ENCODE data around the gene BRD8.

The BRD8 gene

DNA sequence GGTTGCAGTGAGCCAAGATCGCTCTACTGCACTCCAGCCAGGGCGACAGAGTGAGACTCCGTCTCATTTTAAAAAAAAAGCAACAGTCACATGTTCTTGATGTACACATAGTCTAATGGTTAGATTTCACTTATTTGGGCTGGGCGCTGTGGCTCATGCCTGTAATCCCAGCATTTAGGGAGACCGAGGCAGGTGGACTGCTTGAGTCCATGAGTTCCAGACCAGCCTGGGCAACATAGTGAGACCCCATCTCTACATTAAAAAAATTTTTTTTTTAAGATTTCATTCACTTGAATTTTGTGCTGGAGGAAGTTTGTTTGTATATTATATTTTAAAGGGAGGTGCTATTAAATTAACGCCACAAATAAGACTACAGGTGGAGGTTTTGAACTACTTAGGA is 72.7 kb downstream of the BRD8 start:
- TF ChIP-seq, protein P1, sequence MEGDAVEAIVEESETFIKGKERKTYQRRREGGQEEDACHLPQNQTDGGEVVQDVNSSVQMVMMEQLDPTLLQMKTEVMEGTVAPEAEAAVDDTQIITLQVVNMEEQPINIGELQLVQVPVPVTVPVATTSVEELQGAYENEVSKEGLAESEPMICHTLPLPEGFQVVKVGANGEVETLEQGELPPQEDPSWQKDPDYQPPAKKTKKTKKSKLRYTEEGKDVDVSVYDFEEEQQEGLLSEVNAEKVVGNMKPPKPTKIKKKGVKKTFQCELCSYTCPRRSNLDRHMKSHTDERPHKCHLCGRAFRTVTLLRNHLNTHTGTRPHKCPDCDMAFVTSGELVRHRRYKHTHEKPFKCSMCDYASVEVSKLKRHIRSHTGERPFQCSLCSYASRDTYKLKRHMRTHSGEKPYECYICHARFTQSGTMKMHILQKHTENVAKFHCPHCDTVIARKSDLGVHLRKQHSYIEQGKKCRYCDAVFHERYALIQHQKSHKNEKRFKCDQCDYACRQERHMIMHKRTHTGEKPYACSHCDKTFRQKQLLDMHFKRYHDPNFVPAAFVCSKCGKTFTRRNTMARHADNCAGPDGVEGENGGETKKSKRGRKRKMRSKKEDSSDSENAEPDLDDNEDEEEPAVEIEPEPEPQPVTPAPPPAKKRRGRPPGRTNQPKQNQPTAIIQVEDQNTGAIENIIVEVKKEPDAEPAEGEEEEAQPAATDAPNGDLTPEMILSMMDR (IDR thresholded peaks at IDR 0.05; ENCODE audit: unreplicated experiment in 3 of 3) = no peak
- Mint-ChIP-seq H3K9me3 (no peaks in the 10 kb centered on the region), H3K4me1 (peaks cover 15% of the 10 kb centered on the region), H3K36me3 (ENCODE audit: low read depth) (no peaks in the 10 kb centered on the region), H3K4me3 (no peak overlapping the region), H3K27ac (no peak overlapping the region), H3K27me3 (ENCODE audit: low read depth) (peaks cover 19% of the 10 kb centered on the region)

DNA sequence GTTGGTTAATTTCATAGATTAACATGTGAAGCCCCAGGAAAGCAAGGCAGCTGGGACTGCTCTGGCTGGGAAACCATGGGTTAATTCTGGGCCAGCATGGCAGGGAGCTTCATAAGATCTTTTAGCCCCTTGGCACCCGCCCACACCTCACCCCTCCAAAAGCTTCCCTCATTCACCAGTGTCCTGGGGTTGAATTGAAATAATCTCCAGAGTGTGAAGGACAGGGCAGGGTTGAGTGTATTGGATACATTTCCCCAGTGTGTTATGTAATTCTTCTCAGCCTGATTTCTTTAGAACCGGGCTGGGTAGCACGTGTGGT is 75.2 kb downstream of the BRD8 start:
- Mint-ChIP-seq H3K9me3 (peaks cover 2% of the 10 kb centered on the region), H3K27ac (no peak overlapping the region), H3K4me3 (no peak overlapping the region)

DNA sequence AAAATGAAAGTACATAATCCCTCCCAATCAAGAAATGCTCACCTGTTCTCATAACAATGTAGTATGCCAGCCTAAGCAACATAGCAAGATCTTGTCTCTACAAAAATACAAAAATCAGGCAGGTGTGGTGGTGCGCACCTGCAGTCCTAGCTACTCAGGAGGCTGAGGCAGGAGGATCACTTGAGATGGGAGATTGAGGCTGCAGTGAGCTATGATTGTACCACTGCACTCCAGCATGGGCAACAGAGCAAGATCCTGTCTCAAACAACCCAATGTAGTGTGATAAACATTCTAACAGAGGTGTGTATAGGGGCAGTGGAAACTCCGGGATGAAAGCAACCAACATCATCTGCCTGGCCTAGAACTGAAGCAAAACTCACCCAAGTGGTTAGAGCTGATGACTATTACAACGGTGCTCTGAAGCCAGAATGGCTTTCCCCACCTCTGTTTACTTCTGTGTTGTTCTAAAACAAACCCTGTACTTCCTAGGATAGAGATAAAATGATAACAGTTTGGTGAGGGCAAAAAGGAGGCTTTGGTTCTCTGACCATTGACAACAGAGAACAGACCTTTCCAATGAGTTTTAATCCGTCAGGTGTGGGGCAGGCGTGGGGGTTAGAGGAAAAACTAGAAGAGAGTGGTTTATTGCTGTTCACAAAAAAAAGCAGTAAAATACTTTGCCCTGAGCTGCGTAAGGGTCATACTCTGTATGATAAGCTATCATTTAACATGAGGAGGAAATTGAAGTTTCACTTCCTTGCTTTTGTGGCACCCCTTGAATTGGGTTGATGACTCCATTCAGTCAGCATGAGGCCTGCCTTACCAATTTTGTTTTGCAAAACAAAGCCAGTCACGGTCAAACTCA is 75.7 kb downstream of the BRD8 start:
- Mint-ChIP-seq H3K36me3 (ENCODE audit: low read depth) (no peaks in the 10 kb centered on the region), H3K27me3 (ENCODE audit: low read depth) (peaks cover 16% of the 10 kb centered on the region)

More for the DNA sequence above, 75.2 kb downstream of the BRD8 start:
- TF ChIP-seq, protein P1 (IDR thresholded peaks at IDR 0.05; ENCODE audit: unreplicated experiment in 3 of 3) = no peak
- peaks cover 6% of the 10 kb centered on the region for H3K4me1 Mint-ChIP-seq
- no peaks in the 10 kb centered on the region for H3K36me3 Mint-ChIP-seq (ENCODE audit: low read depth)
- peaks cover 16% of the 10 kb centered on the region for H3K27me3 Mint-ChIP-seq (ENCODE audit: low read depth)

DNA sequence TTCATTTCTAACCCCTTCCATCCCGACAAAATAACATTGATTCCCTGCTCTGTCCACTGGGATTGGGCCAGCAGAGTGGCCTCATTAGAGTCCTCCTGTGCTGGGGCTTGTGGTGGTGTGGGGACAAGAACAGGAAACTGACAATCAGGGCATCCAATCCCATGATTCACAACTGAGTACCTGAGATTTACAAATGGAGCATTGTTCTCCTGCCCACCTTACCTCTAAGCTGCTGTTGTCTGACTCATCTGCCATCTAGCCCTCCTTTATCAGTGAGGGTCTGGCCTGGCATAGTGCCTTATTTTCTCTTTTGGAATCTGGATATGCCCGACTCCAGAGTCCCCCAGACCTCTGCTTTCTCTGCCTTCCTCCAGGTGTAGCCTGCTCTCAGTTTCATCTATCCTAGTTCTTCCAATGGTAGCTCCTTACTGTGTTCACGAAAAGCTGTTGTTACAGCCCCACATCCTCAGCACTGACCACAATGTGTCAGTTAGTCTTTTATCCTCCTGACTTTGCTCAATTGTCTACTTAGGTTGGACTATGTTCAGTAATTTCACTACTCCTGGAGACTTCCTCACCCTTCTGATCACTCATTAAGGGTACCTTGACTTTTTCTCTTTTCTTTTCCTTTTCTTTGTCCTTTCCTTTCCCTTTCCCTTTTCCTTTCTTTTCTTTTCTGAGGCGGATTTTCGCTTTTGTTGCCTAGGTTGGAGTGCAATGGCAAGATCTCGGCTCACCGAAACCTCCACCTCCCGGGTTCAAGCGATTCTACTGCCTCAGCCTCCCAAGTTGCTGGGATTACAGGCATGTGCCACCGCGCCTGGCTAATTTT is 81.2 kb downstream of the BRD8 start:
- peaks cover 2% of the 10 kb centered on the region for H3K9me3 Mint-ChIP-seq
- H3K27ac Mint-ChIP-seq = no peak overlapping the region
- no peak overlapping the region for H3K4me3 Mint-ChIP-seq
- H3K27me3 Mint-ChIP-seq (ENCODE audit: low read depth) = peaks cover 11% of the 10 kb centered on the region
- TF ChIP-seq, protein P1 (IDR thresholded peaks at IDR 0.05; ENCODE audit: unreplicated experiment in 3 of 3) = no peak
- peaks cover 19% of the 10 kb centered on the region for H3K4me1 Mint-ChIP-seq
- H3K36me3 Mint-ChIP-seq (ENCODE audit: low read depth) = no peaks in the 10 kb centered on the region

More for the DNA sequence above, 75.7 kb downstream of the BRD8 start:
- Mint-ChIP-seq H3K4me1 (peaks cover 4% of the 10 kb centered on the region), H3K4me3 (no peak overlapping the region), H3K9me3 (peaks cover 2% of the 10 kb centered on the region), H3K27ac (no peak overlapping the region)
- TF ChIP-seq, protein P1 (IDR thresholded peaks at IDR 0.05; ENCODE audit: unreplicated experiment in 3 of 3) = no peak

DNA sequence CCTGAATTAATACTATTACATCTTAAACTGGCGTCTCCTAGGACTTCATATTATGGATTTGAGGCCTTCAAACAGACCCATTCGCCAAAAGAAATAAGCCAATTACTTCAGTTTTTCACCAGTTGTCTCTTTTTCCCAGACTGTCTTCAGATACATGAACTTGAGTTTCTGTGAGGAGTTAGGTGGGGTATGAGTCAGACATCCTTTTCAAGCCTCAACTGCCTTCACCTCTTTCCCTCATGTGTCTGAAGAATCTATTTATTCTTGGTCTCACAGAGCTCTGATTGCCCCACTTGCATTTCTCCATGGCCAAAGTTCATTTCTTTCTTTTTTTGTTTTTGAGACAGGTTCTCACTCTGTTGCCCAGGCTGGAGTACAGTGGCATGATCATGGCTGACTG is 82.1 kb downstream of the BRD8 start:
- TF ChIP-seq, protein P1 (IDR thresholded peaks at IDR 0.05; ENCODE audit: unreplicated experiment in 3 of 3) = no peak
- Mint-ChIP-seq H3K27me3 (ENCODE audit: low read depth) (peaks cover 6% of the 10 kb centered on the region), H3K4me1 (peaks cover 19% of the 10 kb centered on the region), H3K27ac (no peak overlapping the region), H3K4me3 (no peak overlapping the region), H3K9me3 (peaks cover 2% of the 10 kb centered on the region), H3K36me3 (ENCODE audit: low read depth) (no peaks in the 10 kb centered on the region)
